ENCODE data around the gene LTF.
"Not testable (repeated sequence)": the region's sequence is repeated elsewhere in the genome, so short reads cannot be mapped to it uniquely, and the experiment has no call there.

DNA sequence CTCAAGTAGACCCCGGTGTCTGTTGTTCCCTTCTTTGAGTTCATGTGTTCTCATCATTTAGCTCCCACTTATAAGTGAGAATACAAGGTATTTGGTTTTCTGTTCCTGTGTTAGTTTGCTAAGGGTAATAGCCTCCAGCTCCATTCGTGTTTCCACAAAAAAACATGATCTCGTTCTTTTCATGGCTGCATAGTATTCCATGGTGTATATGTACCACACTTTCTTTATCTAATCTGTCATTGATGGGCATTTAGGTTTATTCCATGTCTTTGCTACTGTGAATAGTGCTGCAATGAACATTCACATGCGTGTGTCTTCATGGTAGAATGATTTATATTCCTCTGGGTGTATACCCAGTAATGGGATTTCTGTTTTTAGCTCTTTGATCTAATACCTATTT lies 61.8 kb downstream of the LTF start:
- TF ChIP-seq, protein P1, sequence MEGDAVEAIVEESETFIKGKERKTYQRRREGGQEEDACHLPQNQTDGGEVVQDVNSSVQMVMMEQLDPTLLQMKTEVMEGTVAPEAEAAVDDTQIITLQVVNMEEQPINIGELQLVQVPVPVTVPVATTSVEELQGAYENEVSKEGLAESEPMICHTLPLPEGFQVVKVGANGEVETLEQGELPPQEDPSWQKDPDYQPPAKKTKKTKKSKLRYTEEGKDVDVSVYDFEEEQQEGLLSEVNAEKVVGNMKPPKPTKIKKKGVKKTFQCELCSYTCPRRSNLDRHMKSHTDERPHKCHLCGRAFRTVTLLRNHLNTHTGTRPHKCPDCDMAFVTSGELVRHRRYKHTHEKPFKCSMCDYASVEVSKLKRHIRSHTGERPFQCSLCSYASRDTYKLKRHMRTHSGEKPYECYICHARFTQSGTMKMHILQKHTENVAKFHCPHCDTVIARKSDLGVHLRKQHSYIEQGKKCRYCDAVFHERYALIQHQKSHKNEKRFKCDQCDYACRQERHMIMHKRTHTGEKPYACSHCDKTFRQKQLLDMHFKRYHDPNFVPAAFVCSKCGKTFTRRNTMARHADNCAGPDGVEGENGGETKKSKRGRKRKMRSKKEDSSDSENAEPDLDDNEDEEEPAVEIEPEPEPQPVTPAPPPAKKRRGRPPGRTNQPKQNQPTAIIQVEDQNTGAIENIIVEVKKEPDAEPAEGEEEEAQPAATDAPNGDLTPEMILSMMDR (IDR thresholded peaks at IDR 0.05), result not testable (repeated sequence)
- not testable (repeated sequence) for TF ChIP-seq EZH2 (IDR thresholded peaks at IDR 0.05; ENCODE audit: borderline replicate concordance, insufficient read depth, low read depth, low read length, poor library complexity, severe bottlenecking)
